Ishikawa (cell line): ENCODE results near the gene SMIM23.

Experiments used
- CREB1 ChIP-seq: IDR thresholded peaks from 2 replicates; pipeline ENCODE4 v1.6.1; 2012; ENCODE audit warnings: low read depth
- EGR1 ChIP-seq: IDR thresholded peaks from 2 replicates; pipeline ENCODE4 v1.6.1; 2012
- EP300 ChIP-seq: IDR thresholded peaks from 2 replicates; pipeline ENCODE4 v1.6.1; 2012; ENCODE audit warnings: borderline replicate concordance
- FOXM1 ChIP-seq: IDR thresholded peaks from 2 replicates; pipeline ENCODE4 v1.6.1; 2012; ENCODE audit warnings: low read depth, borderline replicate concordance
- MAX ChIP-seq: IDR thresholded peaks from 2 replicates; pipeline ENCODE4 v1.6.1; 2012
- NFIC ChIP-seq: IDR thresholded peaks from 2 replicates; pipeline ENCODE4 v1.6.1; 2012
- RAD21 ChIP-seq: IDR thresholded peaks from 2 replicates; pipeline ENCODE4 v1.6.1; 2012; ENCODE audit warnings: low read depth
- REST ChIP-seq: IDR thresholded peaks from 2 replicates; pipeline ENCODE4 v1.6.1; 2012; ENCODE audit warnings: low read depth, mild to moderate bottlenecking
- TAF1 ChIP-seq: IDR thresholded peaks from 2 replicates; pipeline ENCODE4 v1.6.1; 2012; ENCODE audit warnings: low read depth, mild to moderate bottlenecking
- TCF12 ChIP-seq: IDR thresholded peaks from 2 replicates; pipeline ENCODE4 v1.6.1; 2012; ENCODE audit warnings: low read depth
- YY1 ChIP-seq: IDR thresholded peaks from 2 replicates; pipeline ENCODE4 v1.6.1; 2012; ENCODE audit warnings: low read depth
- ZBTB7A ChIP-seq: IDR thresholded peaks from 2 replicates; pipeline ENCODE4 v1.6.1; 2012; ENCODE audit warnings: low read depth

GRCh38 chr5:171790408-171790807, 4.8 kb downstream of the SMIM23 start:
- no peak for TF ChIP-seq RAD21
- TF ChIP-seq YY1 = no peak
- TF ChIP-seq TAF1 = no peak
- no peak for TF ChIP-seq REST
- no peak for TF ChIP-seq ZBTB7A
- no peak for TF ChIP-seq MAX
- TF ChIP-seq FOXM1 = no peak
- no peak for TF ChIP-seq TCF12
- TF ChIP-seq NFIC = no peak
- TF ChIP-seq EGR1 = no peak
- TF ChIP-seq EP300 = no peak
- TF ChIP-seq CREB1 = no peak
